ENCODE measurements around the gene AARS2. TPM values are rescaled to one million over a fixed set of nuclear protein-coding genes. Genes with fewer than 3 reads are reported as not detected.
A peak's percentile ranks its signal among the peaks of the same experiment; 100 is the strongest.

The AARS2 gene
- total and polyA plus RNA-seq, 2 of the 4 experiments (the other 2 are of a cell fraction), result 9.1 to 10.4 TPM

GRCh38 chr6:44250067-44250717 lies 63.0 kb downstream of the AARS2 start:
- Histone ChIP-seq H3K9me1 (ENCODE audit: insufficient read depth, low read length) (peaks cover 18% of the 10 kb centered on the region), H3K4me2 (ENCODE audit: low read depth, low read length) (no peak overlapping the region), H3K79me1 (ENCODE audit: low read depth in 1 of 2, low read length in 2 of 2) (peaks cover 23 to 80% of the 10 kb centered on the region in 2 experiments), H4K5ac (ENCODE audit: low read depth, low read length) (no peak overlapping the region), H3K4ac (ENCODE audit: low read depth, low read length) (no peak overlapping the region), H4K20me1 (ENCODE audit: insufficient read depth, low read length) (peaks cover 83% of the 10 kb centered on the region), H2AK9ac (replicated peaks; ENCODE audit: low read depth, low read length, poor library complexity) (no peak overlapping the region), H4K91ac (ENCODE audit: insufficient read depth, low read depth, low read length) (no peak overlapping the region), H2BK120ac (ENCODE audit: low read depth, low read length) (no peak overlapping the region), H4K8ac (ENCODE audit: low read depth in 2 of 2, low read length in 2 of 2) (no peak overlapping the region), H3K27ac (ENCODE audit: insufficient read depth, low read length) (no peak overlapping the region), H3K9me3 (ENCODE audit: control insufficient read depth, insufficient read depth, low read length) (no peaks in the 10 kb centered on the region), H2BK15ac (ENCODE audit: low read depth, low read length) (no peak overlapping the region), H3K27me3 (ENCODE audit: control insufficient read depth, insufficient read depth, low read length) (no peaks in the 10 kb centered on the region), H3K4me3 (ENCODE audit: insufficient read depth, low read depth, low read length) (no peak overlapping the region), H2AFZ (replicated peaks; ENCODE audit: low read length, poor library complexity) (no peak overlapping the region), H3K56ac (ENCODE audit: extremely low read depth, insufficient read depth, low read length) (no peak overlapping the region), H3K4me1 (ENCODE audit: control insufficient read depth, insufficient read depth, low read length) (peaks cover 5% of the 10 kb centered on the region), H3K9ac (ENCODE audit: low read depth, low read length) (no peak overlapping the region), H2AK5ac (ENCODE audit: low read depth, low read length) (no peak overlapping the region), H3K23ac (ENCODE audit: low read depth, low read length) (no peak overlapping the region; the same call in 1 of the 2 replicates), H2BK20ac (ENCODE audit: low read depth, low read length) (no peak overlapping the region), H3K36me3 (ENCODE audit: control insufficient read depth, insufficient read depth, low read length) (peaks cover 54% of the 10 kb centered on the region), H3K18ac (ENCODE audit: low read depth, low read length) (no peak overlapping the region), H3K14ac (replicated peaks; ENCODE audit: low read depth, low read length) (no peak overlapping the region), H2BK5ac (ENCODE audit: low read depth, low read length, poor library complexity, severe bottlenecking) (no peak overlapping the region)
- dilution Hi-C loops (cut with HindIII; ENCODE audit: low sequenced_read_pairs, unreplicated experiment), result no loop called here
- ChIA-PET POLR2A (ENCODE audit: unreplicated experiment) (no interaction called here), CTCF (no interaction called here)
- 80 to 100% methylated on average over 1 of the region's 6 CpGs for WGBS, 2 experiments (ENCODE audit: extremely low coverage in 2 of 2, insufficient read length in 1 of 2)
- intact Hi-C loops (cut with micrococcal nuclease), result no loop called here
- in situ Hi-C loops (cut with MboI; ENCODE audit: low sequenced_read_pairs), result no loop called here
- TF ChIP-seq CEBPB (IDR thresholded peaks at IDR 0.05; ENCODE audit: low read depth, low read length), result 0 out of 2 replicates have a peak, but pooled peaks have one; percentile 14
- TF ChIP-seq FOS (IDR thresholded peaks at IDR 0.05; ENCODE audit: low read depth, low read length), result no peak
- BruUV-seq (replicated peaks), result TSS peak; percentile 72
- ATAC-seq (ENCODE audit: low read depth) (no peak), DNase-seq (no peak)

Other genes starting within 250 kb of the AARS2 start
- gene MRPL14, start 185.9 kb downstream of the AARS2 start, total RNA-seq (2012; rRNA removed), result 43.7 and 52.8 TPM in 2 replicates
- 87.9 and 102 TPM in 2 replicates for gene MRPL14, start 185.9 kb downstream of the AARS2 start, polyA plus RNA-seq (2012; rRNA removed)
- gene TMEM63B, start 185.8 kb downstream of the AARS2 start, total RNA-seq (2012; rRNA removed), result 12.2 and 12.8 TPM in 2 replicates
- 42.6 and 45.6 TPM in 2 replicates for gene TMEM63B, start 185.8 kb downstream of the AARS2 start, polyA plus RNA-seq (2012; rRNA removed)
- gene CAPN11, start 154.5 kb downstream of the AARS2 start, total RNA-seq (2012; rRNA removed), result not detected in 2 replicates
- not detected in 2 replicates for gene CAPN11, start 154.5 kb downstream of the AARS2 start, polyA plus RNA-seq (2012; rRNA removed)
- gene MYMX, start 96.4 kb downstream of the AARS2 start, total RNA-seq (2012; rRNA removed), result not detected in 2 replicates
- not detected in 2 replicates for gene MYMX, start 96.4 kb downstream of the AARS2 start, polyA plus RNA-seq (2012; rRNA removed)
- 4.1 and 4.7 TPM in 2 replicates for gene SLC29A1, start 89.8 kb downstream of the AARS2 start, total RNA-seq (2012; rRNA removed)
- 22.1 and 23.2 TPM in 2 replicates for gene SLC29A1, start 89.8 kb downstream of the AARS2 start, polyA plus RNA-seq (2012; rRNA removed)
- gene HSP90AB1, start 66.2 kb downstream of the AARS2 start, total RNA-seq (2012; rRNA removed), result 1,307 and 1,440 TPM in 2 replicates
- 771 and 887 TPM in 2 replicates for gene HSP90AB1, start 66.2 kb downstream of the AARS2 start, polyA plus RNA-seq (2012; rRNA removed)
- gene SLC35B2, start 55.8 kb downstream of the AARS2 start, total RNA-seq (2012; rRNA removed), result 41.7 and 51.4 TPM in 2 replicates
- gene SLC35B2, start 55.8 kb downstream of the AARS2 start, polyA plus RNA-seq (2012; rRNA removed), result 89.9 and 94.8 TPM in 2 replicates
- 7.5 and 7.9 TPM in 2 replicates for gene NFKBIE, start 47.8 kb downstream of the AARS2 start, total RNA-seq (2012; rRNA removed)
- gene NFKBIE, start 47.8 kb downstream of the AARS2 start, polyA plus RNA-seq (2012; rRNA removed), result 13.0 and 16.7 TPM in 2 replicates
- gene TMEM151B, start 42.9 kb downstream of the AARS2 start, total RNA-seq (2012; rRNA removed), result not detected in 2 replicates
- gene TMEM151B, start 42.9 kb downstream of the AARS2 start, polyA plus RNA-seq (2012; rRNA removed), result not detected in 2 replicates
- gene SPATS1, start 29.3 kb upstream of the AARS2 start, total RNA-seq (2012; rRNA removed), result not detected in 2 replicates
- gene SPATS1, start 29.3 kb upstream of the AARS2 start, polyA plus RNA-seq (2012; rRNA removed), result not detected in 2 replicates
- 17.7 and 29.7 TPM in 2 replicates for gene CDC5L, start 74.4 kb upstream of the AARS2 start, total RNA-seq (2012; rRNA removed)
- 8.9 and 9.9 TPM in 2 replicates for gene CDC5L, start 74.4 kb upstream of the AARS2 start, polyA plus RNA-seq (2012; rRNA removed)

Measured in IMR-90 (cell line).